C4-2B (cell line): ENCODE measurements around the gene OSBPL1A.

Source experiments
- H3K27ac ChIP-seq: fragments of 450-650 bp; 2 replicates; pipeline ENCODE4 v1.5.1; 2017
- CTCF ChIP-seq: fragments of 450-650 bp; conservative IDR thresholded peaks from 2 replicates; pipeline ENCODE4 v1.5.1; 2017; ENCODE audit warnings: mild to moderate bottlenecking
- ZFX ChIP-seq: fragments of 450-650 bp; IDR thresholded peaks from 2 replicates; pipeline ENCODE4 v1.6.1; 2017

Gene OSBPL1A

GRCh38 chr18:24277516-24278195 is 120.0 kb downstream of the OSBPL1A start:
- TF ChIP-seq CTCF = no peak
- no peak for TF ChIP-seq ZFX
- H3K27ac ChIP-seq = no peak overlapping the region

- TF ChIP-seq CTCF (no peak), ZFX (no peak)
- H3K27ac ChIP-seq = no peak overlapping the region
Observed at GRCh38 chr18:24276994-24277393, 120.6 kb downstream of the OSBPL1A start.

- no peak overlapping the region for H3K27ac ChIP-seq
- TF ChIP-seq CTCF = no peak
- TF ChIP-seq ZFX = no peak
Observed at GRCh38 chr18:24274837-24275236, 122.8 kb downstream of the OSBPL1A start.

- H3K27ac ChIP-seq = no peak overlapping the region
- TF ChIP-seq ZFX (no peak), CTCF (no peak)
Observed at GRCh38 chr18:24273596-24273995, 124.0 kb downstream of the OSBPL1A start.

GRCh38 chr18:24272229-24272525 is 125.4 kb downstream of the OSBPL1A start:
- peak overlapping the region; percentile 29 for H3K27ac ChIP-seq
- no peak for TF ChIP-seq ZFX
- no peak; the same call in none of the 2 replicates for TF ChIP-seq CTCF

- H3K27ac ChIP-seq = peak overlapping the region; percentile 29
- TF ChIP-seq ZFX (peak; percentile 66), CTCF (peak; percentile 37)
Observed at GRCh38 chr18:24271381-24272228, 126.0 kb downstream of the OSBPL1A start.

GRCh38 chr18:24270937-24271380 is 126.7 kb downstream of the OSBPL1A start:
- H3K27ac ChIP-seq = no peak overlapping the region
- TF ChIP-seq CTCF (no peak), ZFX (no peak)
